HL-60/S4 (cell line): ENCODE measurements around the gene HLA-G.
"Not testable (repeated sequence)": the region's sequence is repeated elsewhere in the genome, so short reads cannot be mapped to it uniquely, and the experiment has no call there.

Source experiments
- in situ Hi-C: fragments of 300-500 bp; cut with MboI; formaldehyde crosslinking; loops from 2 replicates; pipeline ENCODE4 v1.14.3; 2022; ENCODE audit warnings: low sequenced_read_pairs

HLA-G gene

DNA sequence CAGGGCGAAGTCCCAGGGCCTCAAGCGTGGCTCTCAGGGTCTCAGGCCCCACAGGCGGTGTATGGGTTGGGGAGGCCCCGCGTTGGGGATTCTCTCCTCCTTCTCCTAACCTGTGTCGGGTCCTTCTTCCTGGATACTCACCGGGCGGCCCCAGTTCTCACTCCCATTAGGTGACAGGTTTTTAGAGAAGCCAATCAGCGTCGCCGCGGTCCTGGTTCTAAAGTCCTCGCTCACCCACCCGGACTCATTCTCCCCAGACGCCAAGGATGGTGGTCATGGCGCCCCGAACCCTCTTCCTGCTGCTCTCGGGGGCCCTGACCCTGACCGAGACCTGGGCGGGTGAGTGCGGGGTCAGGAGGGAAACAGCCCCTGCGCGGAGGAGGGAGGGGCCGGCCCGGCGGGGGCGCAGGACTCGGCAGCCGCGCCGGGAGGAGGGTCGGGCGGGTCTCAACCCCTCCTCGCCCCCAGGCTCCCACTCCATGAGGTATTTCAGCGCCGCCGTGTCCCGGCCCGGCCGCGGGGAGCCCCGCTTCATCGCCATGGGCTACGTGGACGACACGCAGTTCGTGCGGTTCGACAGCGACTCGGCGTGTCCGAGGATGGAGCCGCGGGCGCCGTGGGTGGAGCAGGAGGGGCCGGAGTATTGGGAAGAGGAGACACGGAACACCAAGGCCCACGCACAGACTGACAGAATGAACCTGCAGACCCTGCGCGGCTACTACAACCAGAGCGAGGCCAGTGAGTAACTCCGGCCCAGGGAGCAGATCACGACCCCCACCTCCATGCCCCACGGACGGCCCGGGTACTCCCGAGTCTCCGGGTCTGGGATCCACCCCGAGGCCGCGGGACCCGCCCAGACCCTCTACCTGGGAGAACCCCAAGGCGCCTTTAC lies at the start of gene HLA-G:
HLA-G (plus strand) TSS at position 247 of the 892 bp plus-strand sequence; CDS start at position 267, 20 bp downstream.
- in situ Hi-C loops = no loop called here

GRCh38 chr6:29780019-29780698 lies 47.5 kb upstream of the HLA-G start:
- in situ Hi-C loops = not testable (repeated sequence)

DNA sequence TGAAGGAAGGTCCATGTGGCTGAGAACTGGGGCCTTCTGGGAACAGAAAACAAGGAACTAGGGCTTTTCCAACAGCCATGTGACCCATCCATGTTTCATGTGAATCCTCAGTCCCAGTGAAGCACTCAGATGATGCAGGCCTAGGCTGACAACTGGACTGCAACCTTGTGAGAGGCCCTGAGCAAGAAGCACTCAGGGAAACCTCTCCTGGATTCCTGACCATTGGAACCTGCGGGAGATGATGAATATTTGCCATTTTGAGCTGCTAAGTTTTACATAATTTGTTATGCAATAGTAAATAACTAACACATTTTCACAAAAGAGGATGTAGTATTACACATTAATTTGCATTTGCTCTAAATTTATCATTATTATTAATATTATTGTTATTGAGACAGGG lies 38.4 kb upstream of the HLA-G start:
- in situ Hi-C loops = no loop called here

GRCh38 chr6:29790626-29791025 lies 37.0 kb upstream of the HLA-G start:
- in situ Hi-C loops = no loop called here

- in situ Hi-C loops = no loop called here
Observed at GRCh38 chr6:29791162-29791561, 36.5 kb upstream of the HLA-G start.

- in situ Hi-C loops = no loop called here
Observed at GRCh38 chr6:29791786-29792122, 35.9 kb upstream of the HLA-G start.

DNA sequence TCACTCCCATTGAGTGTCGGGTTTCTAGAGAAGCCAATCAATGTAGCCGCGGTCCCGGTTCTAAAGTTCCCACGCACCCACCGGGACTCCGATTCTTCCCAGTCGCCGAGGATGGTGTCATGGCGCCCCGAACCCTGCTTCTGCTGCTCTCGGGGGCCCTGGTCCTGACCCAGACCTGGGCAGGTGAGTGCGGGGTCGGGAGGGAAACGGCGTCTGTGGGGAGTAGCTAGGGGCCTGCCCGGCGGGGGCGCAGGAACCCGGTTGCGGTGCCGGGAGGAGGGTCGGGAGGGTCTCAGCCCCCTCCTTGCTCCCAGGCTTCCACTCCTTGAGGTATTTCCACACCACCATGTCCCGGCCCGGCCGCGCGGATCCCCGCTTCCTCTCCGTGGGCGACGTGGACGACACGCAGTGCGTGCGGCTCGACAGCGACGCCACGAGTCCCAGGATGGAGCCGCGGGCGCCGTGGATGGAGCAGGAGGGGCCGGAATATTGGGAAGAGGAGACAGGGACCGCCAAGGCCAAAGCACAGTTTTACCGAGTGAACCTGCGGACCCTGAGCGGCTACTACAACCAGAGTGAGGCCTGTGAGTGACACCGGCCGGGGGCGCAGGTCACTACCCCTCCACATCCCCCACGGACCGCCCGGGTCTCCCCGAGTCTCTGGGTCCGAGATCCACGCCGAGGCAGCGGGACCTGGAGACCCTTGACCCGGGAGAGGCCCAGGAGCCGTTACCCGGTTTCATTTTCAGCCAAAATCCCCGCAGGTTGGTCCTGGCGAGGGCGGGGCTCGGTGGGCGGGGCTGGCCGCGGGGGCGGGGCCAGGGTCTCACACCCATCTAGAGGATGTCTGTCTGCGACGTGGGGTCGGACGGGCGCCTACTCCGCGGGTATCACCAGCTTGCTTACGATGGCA lies 35.2 kb upstream of the HLA-G start:
- in situ Hi-C loops = no loop called here

DNA sequence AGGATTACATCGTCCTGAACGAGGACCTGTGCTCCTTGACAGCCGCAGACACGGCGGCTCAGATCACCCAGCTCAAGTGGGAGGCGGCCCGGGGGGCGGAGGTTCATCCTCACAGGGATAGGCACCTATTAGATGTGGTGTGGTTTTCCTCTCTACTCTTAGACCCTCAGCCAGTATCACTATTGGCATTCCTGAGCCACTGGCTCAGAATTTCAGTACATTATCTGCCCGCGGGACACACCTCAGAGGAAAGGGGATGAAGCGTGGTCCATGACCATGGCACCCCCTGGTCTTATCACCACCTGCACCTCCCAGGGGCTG lies 34.6 kb upstream of the HLA-G start:
- in situ Hi-C loops = no loop called here

GRCh38 chr6:29793796-29794195 lies 33.8 kb upstream of the HLA-G start:
- in situ Hi-C loops = no loop called here

DNA sequence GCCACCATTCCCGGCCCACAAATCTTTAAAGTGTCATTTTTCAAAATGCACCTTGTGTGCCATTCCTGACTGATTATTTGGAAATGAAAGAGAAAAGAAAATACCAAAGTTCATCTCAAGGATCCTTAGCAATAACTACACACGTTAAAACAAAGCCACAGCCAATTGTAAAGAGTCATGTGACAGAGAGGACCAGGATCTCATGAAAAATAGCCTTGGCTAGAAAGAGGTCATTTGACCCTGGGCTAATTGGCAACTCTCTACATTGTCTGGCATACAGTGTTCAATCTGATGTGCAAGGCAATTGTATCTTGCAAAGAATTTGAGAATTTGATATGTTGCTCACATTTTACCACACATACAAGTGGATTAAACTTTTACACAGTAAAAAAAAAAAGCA lies 31.6 kb upstream of the HLA-G start:
- in situ Hi-C loops = no loop called here

DNA sequence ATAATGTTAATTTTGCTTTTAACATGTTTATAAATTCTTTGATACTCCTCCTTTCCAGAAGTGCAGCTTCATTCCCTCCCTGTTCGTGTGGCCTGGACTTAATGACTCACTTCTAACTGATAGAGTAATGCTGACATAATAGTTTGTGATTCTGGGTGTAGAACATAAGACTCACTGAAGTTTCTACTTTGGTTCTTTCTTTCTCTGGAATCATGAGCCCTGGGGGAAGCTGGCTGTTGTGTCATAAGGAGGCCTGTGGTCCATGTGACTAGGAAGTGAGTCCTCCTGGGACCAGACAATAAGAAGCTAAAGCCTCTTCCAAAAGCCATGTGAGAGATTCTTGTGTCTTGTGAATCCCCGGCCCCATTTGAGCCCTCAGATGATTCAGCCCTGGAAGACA lies 30.5 kb upstream of the HLA-G start:
- in situ Hi-C loops = no loop called here

DNA sequence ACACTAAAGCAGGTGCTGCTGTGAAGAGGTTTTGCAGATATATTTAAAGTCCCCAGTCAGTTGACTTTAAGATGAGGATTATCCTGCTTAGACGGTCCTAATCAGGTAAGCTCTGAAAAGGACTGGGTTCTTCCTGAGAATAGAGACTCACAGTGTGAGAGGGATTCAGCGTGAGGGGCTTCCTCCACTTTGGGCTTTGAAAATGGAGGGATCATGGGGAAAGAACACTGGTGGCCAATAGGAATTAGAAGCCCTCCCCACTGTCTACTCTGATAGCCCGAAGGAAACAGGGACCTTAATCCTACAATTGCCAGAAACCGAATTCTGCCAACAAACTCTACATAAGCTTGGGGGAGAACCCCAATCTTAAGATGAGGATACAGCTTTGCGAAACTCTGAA lies 29.7 kb upstream of the HLA-G start:
- in situ Hi-C loops = no loop called here

DNA sequence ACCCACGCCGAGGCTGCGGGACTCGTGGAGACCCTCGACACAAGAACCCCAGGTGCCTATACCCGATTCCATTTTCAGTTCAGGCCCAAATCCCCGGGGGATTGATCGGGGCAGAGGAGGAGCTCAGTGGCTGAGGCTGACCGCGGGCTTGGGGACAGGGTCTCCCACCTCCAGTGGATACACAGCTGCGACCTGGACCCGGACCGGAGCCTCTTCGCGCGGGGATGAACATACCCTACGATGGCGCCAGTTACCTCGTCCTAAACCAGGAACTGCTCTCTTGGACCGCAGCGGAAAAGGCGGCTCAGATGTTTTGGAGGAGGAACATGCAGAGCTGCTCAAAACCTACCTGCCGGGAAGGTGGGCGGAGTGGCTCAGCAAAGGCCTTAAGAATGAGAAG lies 27.4 kb upstream of the HLA-G start:
- in situ Hi-C loops = no loop called here

- in situ Hi-C loops = no loop called here
Observed at GRCh38 chr6:29806387-29806786, 21.2 kb upstream of the HLA-G start.

DNA sequence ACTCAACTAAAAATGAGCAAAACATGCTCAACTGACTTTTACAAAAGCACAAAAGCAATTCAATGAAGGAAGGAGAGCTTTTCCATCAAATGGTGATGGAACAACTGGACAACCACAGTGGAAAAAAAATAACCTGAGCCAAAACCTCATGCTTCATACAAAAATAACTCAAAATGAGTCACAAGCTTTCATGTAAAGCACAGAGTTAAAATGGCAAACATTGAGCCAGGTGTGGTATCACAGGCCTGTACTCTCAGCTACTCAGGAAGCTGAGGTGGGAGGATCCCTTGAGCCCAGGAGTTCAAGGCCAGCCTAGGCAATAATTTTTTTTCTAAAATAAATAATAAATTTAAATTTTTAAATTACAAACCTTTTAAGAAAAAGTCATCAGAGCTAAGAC lies 18.4 kb upstream of the HLA-G start:
- in situ Hi-C loops = no loop called here

DNA sequence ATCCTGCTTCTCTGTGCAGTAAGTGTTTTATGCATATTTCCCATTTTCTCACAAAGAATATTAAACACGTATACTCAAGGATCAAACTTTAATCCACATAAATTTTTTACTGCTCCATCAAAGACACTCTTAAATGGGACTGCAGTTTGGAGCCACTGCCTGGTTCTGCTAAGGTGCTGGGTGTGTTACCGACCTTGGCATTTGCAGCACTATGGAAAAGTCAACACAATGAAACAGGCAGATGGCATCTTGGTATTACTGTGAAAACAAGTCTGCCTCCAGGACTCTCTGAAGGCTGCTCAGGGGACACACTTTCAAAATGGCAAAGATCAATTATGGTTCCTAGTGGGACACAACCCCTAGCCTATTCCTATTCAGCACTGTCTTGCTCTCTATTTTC lies 17.3 kb upstream of the HLA-G start:
- in situ Hi-C loops = no loop called here

GRCh38 chr6:29811377-29811776 lies 16.2 kb upstream of the HLA-G start:
- in situ Hi-C loops = no loop called here

DNA sequence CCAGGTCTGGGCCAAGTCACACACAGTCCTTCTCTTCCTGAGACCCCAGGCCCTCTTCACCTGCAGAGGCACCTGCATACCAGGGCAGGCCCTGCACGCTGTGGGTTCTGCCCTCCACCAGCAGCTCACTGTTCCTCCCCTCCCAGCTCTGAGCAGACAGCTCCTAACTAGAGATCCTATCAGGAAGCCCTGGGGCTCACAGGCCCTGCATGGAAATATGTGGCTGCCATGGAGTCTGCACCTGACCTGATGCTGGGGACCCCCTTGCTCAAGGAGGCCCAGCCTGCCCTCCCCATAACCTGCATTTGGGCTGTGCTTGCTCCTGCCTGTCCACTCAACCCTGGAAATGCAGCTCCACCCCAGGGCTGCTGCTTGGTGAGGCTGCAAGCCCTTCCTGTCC lies 14.6 kb upstream of the HLA-G start:
- in situ Hi-C loops = no loop called here

- in situ Hi-C loops = no loop called here
Observed at GRCh38 chr6:29813809-29814208, 13.8 kb upstream of the HLA-G start.

GRCh38 chr6:29814379-29815117 lies 13.1 kb upstream of the HLA-G start:
- in situ Hi-C loops = no loop called here
